Measurements from ENCODE around the gene DNAJA3. TPM values are rescaled to one million over a fixed set of nuclear protein-coding genes. Genes with fewer than 3 reads are reported as not detected.
A peak's percentile ranks its signal among the peaks of the same experiment; 100 is the strongest.
"Not testable (repeated sequence)": the region's sequence is repeated elsewhere in the genome, so short reads cannot be mapped to it uniquely, and the experiment has no call there.

DNAJA3 gene
- total RNA-seq, 2 donors from 2014 or later: 26.4 to 29.1 TPM

- DNase-seq: peak in 1 of 4 donors; percentile 7
- ATAC-seq: no peak
- Histone ChIP-seq H3K27me3 (no peaks in the 10 kb centered on the region), H3K27ac (peak overlapping the region in 1 of 4 donors; percentile 43), H3K4me1 (no peaks in the 10 kb centered on the region), H3K36me3 (replicated peaks in 1 of 2; ENCODE audit: insufficient read depth in 1 of 2, low read depth in 2 of 2) (no peaks in the 10 kb centered on the region), H3K4me3 (no peak overlapping the region), H3K9me3 (no peaks in the 10 kb centered on the region)
- no peak for TF ChIP-seq CTCF (IDR thresholded peaks at IDR 0.05)
- no peak for TF ChIP-seq POLR2A (IDR thresholded peaks at IDR 0.05)
- 89 to 92% methylated on average over 12 to 20 of the region's 22 CpGs for WGBS, 2 donors
- intact Hi-C loops (cut with DNase I): no loop called here
Observed at GRCh38 chr16:4391631-4392381, 33.9 kb upstream of the DNAJA3 start.

GRCh38 chr16:4392382-4393239, 33.1 kb upstream of the DNAJA3 start:
- TF ChIP-seq POLR2A (IDR thresholded peaks at IDR 0.05) (no peak), CTCF (IDR thresholded peaks at IDR 0.05) (no peak)
- Histone ChIP-seq H3K36me3 (replicated peaks in 1 of 2; ENCODE audit: insufficient read depth in 1 of 2, low read depth in 2 of 2) (no peaks in the 10 kb centered on the region), H3K27me3 (no peaks in the 10 kb centered on the region), H3K27ac (peak overlapping the region in 2 of 4 donors; percentile 42 to 43), H3K4me3 (no peak overlapping the region), H3K9me3 (no peaks in the 10 kb centered on the region), H3K4me1 (no peaks in the 10 kb centered on the region)
- intact Hi-C loops (cut with DNase I): no loop called here
- 63 to 74% methylated on average over 9 to 23 of the region's 27 CpGs for WGBS, 2 donors
- DNase-seq (peak in 1 of 4 donors; percentile 28), ATAC-seq (peak; percentile 39)

GRCh38 chr16:4393240-4393600, 32.4 kb upstream of the DNAJA3 start:
- DNase-seq (peak in 1 of 4 donors; percentile 13), ATAC-seq (no peak)
- TF ChIP-seq CTCF (IDR thresholded peaks at IDR 0.05): no peak
- TF ChIP-seq POLR2A (IDR thresholded peaks at IDR 0.05): no peak
- Histone ChIP-seq H3K27ac (peak overlapping the region in 2 of 4 donors; percentile 42 to 43), H3K36me3 (replicated peaks in 1 of 2; ENCODE audit: insufficient read depth in 1 of 2, low read depth in 2 of 2) (no peaks in the 10 kb centered on the region), H3K4me1 (no peaks in the 10 kb centered on the region), H3K9me3 (no peaks in the 10 kb centered on the region), H3K27me3 (no peaks in the 10 kb centered on the region), H3K4me3 (no peak overlapping the region)
- intact Hi-C loops (cut with DNase I): no loop called here
- 64 to 79% methylated on average over 5 to 6 of the region's 6 CpGs for WGBS, 2 donors

GRCh38 chr16:4393850-4394249, 31.8 kb upstream of the DNAJA3 start:
- H3K4me3 ChIP-seq; H3K36me3 ChIP-seq (replicated peaks in 1 of 2; ENCODE audit: insufficient read depth in 1 of 2, low read depth in 2 of 2); H3K27ac ChIP-seq; DNase-seq; intact Hi-C loops (cut with DNase I); H3K4me1 ChIP-seq; ATAC-seq; H3K9me3 ChIP-seq; H3K27me3 ChIP-seq: not testable (repeated sequence)
- 91 to 92% methylated on average over 15 of the region's 15 CpGs for WGBS, 2 donors

GRCh38 chr16:4395055-4395726, 30.5 kb upstream of the DNAJA3 start:
- 69 to 75% methylated on average over 4 to 8 of the region's 9 CpGs for WGBS, 2 donors
- H3K27me3 ChIP-seq: no peaks in the 10 kb centered on the region
- TF ChIP-seq CTCF (IDR thresholded peaks at IDR 0.05): no peak
- TF ChIP-seq POLR2A (IDR thresholded peaks at IDR 0.05): no peak
- no peak for ATAC-seq
- no peak overlapping the region for H3K4me3 ChIP-seq
- no peak overlapping the region for H3K27ac ChIP-seq
- H3K36me3 ChIP-seq (replicated peaks in 1 of 2; ENCODE audit: insufficient read depth in 1 of 2, low read depth in 2 of 2): no peaks in the 10 kb centered on the region
- no peaks in the 10 kb centered on the region for H3K9me3 ChIP-seq
- no peaks in the 10 kb centered on the region for H3K4me1 ChIP-seq
- intact Hi-C loops (cut with DNase I): no loop called here
- no peak for DNase-seq

Measured in body of pancreas (tissue), 4 donors.